HG03045 (cell line): Measurements from ENCODE around the gene CPAMD8.

Source experiments
- ATAC-seq: cut with Tn5 transposase; IDR thresholded peaks from one replicate; pipeline ENCODE4 v1.9.1; 2021; ENCODE audit warnings: mild to moderate bottlenecking, moderate library complexity; ENCODE audit not compliant: unreplicated experiment

Gene CPAMD8

DNA sequence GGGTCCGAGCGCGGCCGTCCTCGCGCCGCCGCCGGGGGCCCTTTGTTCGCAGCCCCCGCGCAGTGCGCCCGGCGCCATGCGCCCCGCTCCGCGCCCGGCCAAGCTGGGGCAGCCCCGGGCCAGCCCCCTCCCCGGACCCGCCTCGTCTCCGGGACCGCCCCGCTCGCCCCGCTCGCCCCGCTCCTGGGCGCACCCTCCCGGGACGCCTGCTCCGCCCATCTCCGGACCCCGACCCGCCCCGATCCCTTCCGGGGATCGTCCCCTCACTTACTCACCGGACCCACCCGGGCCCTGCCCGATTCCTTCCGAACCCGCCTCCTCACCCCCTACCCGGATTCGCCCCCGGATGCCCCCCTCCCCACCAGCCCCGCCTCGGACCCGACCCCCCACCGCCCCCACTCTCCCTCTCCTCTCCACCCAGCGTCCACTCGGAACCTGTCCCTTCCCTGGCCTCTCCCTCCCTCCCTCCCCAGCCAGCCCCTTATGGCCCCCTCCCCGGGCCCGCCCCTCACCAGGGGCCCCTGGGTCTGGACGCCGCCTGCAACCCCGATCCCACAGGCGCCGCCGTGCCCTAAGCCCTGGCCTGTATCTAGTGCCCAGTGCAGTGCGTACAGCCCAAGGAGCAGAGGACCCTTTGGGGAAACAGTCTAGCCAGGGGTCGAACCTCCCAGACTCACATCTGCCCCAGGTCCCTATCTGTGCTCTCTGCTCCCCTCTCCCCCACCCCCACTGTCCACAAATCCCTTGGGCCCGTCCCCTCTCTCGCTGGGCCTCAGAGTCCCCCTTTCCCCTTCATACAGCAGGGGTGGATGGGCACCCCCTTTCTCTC lies at the start of gene CPAMD8:
CPAMD8 (minus strand) TSS at position 105 of the 829 bp plus-strand sequence. CDS start 168 bp downstream, outside the sequence.
- ATAC-seq: no peak

DNA sequence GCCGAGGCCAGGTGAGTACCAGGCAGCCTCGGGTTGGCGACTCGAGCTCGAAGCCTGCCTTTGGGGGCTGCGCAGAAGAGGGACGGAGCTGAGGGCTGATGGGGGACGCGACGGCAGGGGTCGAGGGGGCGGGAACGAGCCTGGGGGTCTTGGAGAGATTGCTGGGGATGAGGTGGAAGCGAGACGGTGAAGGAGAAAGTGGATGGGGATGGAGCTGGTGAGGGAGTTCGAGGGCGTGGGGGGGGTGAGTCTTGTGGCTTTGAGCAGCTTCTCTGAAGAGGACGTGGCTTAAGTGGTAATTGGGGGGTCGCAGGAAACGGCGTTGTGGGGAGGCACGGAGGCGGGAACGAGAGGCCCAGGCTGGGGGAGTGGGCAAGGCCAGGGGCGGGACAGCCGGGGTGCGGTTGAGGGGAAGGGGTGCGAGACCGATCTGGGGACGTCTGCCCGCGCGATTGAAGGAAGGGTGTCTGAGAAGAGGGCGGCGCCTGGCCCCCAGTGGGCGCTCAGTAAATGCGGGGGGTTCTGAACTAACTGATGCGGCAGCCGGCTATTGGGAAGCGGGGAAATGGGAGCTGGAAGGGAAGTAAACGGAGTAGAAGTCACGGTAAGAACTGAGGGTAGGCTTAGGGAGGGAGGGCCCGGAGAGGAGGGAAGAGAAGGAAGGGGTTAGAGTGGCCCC lies 49.4 kb upstream of the CPAMD8 start:
- no peak for ATAC-seq

DNA sequence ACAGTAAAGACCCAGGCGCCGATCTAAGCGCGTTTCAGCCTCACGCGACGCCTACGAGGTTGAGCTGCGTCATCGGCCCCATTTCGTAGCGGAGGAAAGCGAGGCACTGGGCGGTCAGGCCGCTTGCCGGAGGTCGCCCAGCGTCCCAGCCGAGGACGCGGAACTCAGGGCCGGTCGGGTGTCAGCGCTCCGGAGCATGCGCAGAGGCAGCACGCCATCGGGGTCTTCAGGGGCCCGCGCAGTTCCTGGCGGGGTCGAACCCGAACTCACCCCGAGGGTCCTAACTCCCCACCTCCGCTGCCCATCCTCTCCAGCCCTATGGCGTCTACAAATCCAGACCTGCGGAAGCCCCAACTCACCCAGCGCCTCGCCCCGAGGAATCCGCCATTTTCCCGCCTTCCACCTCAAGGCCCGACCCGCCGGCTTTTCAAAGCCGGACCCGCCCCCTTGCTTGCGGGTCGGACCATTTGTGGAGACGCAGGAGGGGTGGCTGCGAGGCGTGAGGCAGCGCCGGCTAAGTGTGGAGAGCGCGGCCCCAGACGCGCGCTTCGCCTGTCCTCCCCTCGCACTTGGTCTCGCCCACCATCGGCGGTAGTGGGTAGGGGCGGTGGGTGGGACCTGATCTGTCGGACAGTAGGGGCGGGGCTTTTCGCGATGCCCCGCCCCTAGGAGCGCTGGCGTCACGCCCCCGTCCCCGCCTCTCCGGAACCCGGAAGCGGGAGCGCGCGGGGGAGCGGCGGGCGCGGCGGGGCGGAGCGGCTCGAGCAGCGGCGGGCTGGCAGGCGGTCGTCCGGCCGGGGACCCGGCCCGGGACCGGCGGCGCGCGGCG lies 48.6 kb upstream of the CPAMD8 start, which contains the start of the genes HAUS8 and MYO9B:
HAUS8 (minus strand) TSS at position 418 of the 829 bp plus-strand sequence; CDS start at position 388, 30 bp downstream.
MYO9B (plus strand) TSS at position 743 of the 829 bp plus-strand sequence. CDS start 25,941 bp downstream, outside the sequence.
- ATAC-seq: peak; percentile 83

DNA sequence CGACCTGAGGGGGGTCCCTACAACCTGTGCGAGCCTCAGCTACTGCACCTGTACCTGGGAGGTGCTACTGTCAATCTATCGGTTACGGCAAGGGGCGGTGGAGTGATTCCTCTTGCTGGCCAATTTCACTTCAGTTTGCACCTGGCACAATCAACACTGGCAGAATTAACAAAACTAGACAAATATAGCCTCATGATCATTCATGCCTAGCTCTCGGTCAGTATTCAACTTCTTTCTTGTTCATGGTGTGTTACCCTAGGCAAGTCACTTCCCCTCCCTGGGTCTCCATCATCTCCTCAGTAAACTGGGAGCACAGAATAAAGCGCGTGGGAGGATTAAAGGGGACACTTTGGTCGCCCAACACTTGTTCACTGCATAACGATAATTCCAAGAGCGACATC lies 48.0 kb upstream of the CPAMD8 start:
- ATAC-seq: no peak

DNA sequence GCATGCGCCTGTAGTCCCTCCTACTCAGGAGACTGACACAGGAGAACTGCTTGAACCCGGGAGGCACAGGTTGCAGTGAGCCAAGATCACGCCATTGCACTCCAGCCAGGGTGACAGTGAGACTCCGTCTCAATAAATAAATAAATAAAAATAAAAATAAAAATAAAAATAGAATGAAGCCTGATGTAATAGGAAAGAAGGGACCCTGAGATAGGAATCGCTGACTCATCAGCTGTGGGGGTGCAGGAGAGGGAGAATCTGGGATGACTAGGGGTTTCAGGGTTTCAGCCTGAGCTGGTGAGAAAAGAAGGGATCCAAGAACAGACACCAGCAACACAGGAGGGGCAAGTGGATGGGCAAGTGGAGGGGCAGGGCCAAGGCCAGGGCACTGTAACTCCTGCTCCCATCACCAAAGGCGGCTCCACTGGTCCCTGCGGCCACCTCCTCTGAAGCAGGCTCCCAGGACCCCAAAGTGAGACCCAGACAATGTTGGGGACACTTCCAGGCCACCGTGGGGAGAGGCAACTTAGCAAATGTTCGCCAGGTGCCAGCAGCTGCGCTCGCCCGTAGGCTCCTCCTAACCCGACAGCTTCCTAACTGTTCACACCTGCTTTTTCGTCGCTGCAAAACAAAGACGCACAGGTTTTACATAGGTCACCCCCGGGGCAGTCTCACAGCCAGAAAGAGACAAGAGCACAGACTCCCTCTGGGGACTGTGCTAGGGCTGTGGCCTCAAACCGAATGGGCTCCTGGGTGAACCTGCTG lies 47.4 kb upstream of the CPAMD8 start:
- no peak for ATAC-seq

DNA sequence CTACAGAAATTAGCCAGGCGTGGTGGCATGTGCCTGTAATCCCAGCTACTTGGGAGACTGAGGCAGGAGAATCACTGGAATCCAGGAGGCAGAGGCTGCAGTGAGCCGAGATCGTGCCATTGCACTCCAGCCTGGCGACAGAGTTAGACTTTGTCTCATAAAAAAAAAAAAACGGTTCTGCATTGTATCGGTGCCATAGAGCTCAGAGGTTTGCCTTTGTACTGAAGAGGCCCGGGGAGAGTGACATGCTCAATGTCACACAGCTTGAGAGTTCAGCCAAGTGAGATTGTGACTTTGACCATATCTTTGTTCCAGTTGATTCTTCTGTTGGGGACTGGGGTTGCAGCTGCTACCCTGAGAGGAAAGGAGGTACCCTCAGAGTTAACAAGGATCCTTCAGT lies 44.3 kb upstream of the CPAMD8 start:
- no peak for ATAC-seq

DNA sequence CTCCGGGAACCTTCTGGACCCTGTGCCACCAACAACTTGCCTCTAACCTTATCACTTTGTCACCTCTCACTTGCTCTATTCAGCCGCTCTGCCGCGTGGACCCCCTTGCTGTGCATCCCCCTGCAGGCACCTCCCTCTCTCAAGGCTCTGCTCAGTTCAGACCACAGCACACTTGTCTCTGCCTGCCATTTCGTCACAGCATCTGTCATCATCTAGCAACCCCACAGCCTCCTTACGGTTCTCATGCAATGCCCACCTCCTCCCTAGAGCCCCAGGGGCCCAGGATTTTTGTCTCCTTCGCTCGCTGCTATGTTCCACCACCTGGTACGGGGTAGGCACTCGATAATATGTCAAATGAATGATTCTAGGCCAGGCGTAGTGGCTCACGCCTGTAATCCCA lies 43.8 kb upstream of the CPAMD8 start:
- ATAC-seq: no peak

DNA sequence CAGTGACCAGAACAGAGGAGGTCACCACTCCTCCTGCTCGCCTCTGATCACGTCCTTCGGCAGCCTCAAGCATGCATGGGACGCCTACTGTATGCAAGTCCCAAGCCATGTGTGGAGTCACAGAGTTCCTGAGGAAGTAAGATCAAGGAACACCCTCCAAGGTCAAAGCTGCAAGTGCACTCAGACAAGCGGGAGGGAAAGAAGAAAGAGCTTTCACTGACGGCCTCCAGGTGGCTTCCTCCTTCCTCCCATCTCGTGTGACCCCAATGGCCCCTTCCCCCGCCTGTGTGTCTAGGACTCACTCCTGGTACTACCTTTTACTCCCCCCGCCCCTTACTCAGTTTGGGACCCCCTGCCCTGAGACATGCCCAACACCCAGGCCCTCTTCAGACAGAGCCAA lies 42.6 kb upstream of the CPAMD8 start:
- ATAC-seq: no peak

DNA sequence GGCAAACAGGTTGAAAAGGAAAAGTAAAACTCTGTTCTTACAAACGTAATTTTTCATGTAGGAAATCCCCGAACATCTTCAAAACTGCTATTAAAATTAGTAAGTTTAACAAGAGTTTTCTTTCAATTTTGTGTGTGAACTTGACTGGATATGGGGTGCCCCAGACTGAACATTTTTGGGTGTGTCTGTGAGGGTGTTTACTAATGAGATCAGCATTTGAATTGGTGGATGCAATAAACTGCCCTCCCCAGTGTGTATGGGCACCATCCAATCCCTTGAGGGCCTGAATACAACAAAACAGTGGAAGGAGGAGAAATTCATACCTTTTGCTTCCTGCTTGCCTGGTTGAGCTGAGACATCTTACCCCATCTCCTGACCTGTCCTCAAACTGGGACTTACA lies 36.8 kb upstream of the CPAMD8 start:
- ATAC-seq: no peak

DNA sequence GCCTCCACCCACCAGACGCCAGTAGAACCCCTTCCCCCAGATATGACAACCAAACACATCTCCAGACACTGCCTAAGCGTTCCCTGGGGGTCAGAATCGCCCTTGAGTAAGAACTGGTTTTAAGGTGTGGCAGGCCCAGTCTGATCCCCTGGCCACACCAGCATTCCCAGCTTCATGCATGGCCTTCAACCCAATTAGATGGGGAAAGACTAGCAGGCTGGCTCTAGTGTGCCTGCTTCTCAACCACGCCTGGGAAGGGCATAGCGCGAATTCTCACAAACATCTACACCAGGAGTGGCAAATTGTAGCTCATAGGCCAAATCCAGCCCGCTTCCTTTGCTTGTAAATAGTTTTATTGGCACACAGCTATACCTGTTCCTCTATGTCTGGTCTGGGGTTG lies 35.1 kb upstream of the CPAMD8 start:
- ATAC-seq: no peak

DNA sequence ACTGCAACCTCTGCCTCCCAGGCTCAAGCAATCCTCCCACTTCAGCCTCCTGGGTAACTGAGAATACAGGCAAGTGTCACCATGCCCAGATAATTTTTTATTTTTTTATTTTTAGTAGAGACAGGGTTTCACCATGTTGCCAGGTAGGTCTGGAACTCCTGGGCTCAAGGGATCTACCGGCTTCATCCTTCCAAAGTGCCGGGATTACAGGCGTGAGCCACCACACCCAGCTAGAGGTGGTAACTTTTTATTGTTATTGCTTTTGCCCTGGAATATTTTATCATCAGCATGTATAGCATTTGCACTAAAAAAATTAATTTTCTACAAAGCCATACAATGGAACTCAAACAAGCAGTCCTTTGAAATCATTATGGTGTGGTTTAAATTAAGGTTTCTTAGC lies 34.6 kb upstream of the CPAMD8 start:
- no peak for ATAC-seq

DNA sequence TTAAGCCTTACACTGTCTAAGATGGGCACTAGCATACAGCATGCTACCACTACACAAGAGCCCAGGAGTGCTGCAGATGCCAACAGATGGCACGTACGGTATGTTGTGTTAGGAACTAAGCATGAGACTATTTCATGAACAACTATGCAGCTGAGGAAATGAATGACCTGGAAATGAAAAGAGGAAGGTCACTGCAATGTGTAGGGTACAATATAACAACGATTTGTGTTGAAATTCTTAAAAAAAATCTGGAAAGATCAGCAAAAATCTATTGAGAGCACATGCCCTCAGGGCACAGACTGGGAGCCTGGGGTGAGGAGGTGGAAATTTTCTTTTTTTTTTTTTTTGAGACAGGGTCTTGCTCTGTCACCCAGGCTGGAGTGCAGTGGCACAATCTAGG lies 34.2 kb upstream of the CPAMD8 start:
- ATAC-seq: no peak

DNA sequence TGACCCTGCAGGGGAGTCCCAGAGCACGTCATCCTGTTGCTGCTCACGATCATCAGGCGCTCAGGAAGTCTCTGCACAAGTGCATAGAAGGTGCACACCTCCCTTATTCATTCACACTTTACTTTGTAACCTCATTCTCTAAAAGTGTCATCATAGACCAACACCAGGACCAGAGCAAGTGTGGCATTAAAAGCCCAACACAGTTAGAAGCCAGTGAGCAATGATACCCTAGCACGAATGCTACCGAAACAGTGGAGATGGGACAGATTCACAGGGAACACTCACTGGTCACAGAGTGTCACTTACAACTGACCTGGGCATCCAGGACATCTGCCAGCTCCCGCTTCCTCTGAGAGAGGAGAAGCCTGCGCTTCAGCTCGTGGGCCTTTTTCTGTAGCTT lies 31.6 kb upstream of the CPAMD8 start:
- no peak for ATAC-seq

DNA sequence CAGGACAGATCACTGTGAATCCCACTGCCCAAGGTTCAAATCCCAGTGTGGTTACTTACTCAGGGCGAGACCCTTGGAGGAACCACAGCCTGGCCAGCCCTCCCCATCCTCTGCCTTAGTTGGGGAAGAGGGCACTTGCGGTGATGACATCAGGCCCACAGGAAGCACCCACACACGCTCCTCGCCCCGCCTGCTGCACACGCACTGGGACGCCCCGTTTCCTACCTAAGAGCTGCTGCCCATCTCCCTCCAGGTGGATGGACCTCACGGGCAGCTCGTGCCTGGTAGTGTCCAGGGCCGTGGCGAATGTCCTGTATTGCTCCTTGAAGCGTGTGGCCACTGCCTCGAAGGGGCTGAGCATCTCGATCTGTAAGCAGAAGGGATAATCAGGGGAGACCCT lies 29.0 kb upstream of the CPAMD8 start:
- ATAC-seq: no peak

DNA sequence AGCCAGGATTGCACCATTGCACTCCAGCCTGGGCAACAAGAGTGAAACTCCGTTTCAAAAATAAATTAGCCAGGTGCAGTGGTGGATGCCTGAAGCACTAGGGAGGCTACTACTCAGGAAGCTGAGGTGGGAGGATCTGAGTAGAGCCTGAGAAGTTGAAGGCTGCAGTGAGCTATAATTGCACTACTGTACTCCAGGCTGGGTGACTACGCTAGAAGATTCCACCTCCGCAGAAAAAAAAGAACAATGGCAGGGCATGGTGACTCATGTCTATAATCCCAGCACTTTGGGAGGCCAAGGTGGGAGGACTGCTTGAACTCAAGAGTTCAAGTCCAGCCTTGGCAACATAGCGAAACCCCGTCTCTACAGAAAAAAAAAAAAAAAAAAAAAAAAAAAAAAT lies 28.1 kb upstream of the CPAMD8 start:
- ATAC-seq: no peak

DNA sequence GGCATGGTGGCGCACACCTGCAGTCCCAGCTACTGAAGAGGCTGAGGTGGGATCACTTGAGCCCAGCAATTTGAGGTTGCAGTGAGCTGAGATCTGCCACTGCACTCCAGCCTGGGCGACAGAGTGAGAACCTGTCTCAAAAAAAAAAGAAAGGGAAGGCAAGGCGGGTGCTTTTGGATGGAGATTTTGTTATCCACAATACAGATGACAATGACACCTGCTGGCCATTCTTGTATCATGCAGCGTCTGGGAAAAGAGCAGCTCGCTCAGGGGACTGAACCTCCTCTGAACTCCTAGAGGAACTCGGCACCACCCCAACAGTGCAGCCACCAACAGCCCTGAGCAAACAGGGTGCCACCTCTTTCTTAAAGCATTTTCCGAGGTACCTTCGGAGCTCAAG lies 25.8 kb upstream of the CPAMD8 start:
- no peak for ATAC-seq

DNA sequence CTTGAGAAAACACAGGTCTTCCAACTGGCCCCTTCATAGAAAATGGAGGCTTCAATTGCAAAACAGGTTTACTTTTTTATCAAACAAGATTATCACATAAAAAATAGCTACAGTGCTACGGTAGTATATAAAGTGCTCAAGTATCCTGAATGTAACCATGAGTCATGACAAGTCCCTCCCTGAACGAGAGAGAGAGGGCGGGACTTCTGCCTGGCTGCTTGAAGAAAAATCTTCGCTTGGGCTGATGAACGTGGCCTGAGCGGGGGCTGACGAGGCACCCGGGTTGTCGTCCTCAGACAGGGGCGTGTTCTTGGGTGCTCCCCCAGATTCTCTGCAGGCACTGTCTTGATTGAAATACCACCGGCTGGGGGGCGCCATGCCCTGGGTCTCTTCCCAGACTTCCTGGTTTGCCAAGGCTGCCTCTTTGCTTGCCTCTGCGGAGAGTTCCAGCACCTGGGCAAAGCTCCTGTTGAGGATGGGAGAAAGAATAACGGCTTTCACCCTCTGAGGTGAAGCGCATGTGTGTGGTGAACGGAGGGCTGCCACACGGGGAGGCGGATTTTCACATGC lies 23.2 kb upstream of the CPAMD8 start:
- no peak for ATAC-seq

DNA sequence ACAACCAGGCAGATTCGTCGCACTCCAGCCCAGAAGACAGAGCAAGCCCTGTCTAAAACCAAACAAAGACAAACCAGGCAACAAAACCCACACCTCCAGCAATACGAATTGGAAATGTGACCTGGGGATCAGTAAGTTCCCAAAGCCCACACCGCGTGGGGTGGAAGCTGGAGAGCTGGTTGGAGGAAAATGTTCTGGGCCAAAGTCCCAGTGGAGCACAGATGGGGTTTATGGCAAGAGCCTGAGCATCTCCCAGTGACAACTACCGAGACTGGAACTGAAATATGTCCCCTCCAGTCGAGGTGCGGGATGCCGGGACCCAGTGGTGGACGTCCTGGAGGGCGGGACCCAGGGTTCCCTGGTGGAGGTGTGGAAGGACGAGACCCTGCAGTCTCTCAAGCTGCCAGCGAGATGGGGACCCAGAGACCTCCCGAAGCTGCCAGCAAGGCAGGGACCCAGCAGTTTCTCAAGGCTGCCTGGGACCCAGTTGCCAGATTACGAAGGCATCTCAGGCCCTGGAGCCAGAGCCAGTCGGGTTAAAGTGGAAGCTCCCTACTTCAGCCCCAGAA lies 22.4 kb upstream of the CPAMD8 start:
- ATAC-seq: no peak

DNA sequence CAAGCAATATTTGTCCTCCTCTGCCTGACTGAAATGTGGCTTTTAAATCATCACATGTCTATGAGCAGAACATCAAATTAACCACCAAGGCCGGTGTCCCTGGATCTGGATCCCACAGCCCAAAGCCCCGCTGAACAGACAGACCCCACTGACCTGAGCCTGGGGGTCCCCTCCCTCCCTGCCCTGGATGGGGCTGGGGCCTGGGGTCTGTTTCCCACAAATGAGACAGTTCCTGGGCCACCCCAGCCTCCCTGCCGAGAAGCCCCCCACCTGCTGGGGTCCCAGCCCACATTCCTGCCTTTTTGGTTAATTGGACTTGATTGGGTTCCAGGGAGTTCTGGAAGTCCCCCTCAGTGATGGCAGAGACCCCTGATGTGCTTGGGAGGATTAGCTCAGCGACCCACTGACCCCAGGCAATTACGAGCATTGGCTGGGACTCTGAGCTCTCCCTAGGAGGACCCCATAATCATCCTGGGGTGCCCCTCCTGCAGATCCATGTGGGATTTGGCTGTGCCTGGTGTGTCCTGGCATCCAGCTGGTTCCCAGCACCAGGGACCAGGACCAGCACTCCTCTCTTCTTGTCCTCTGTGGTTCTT lies 19.4 kb upstream of the CPAMD8 start:
- no peak for ATAC-seq

DNA sequence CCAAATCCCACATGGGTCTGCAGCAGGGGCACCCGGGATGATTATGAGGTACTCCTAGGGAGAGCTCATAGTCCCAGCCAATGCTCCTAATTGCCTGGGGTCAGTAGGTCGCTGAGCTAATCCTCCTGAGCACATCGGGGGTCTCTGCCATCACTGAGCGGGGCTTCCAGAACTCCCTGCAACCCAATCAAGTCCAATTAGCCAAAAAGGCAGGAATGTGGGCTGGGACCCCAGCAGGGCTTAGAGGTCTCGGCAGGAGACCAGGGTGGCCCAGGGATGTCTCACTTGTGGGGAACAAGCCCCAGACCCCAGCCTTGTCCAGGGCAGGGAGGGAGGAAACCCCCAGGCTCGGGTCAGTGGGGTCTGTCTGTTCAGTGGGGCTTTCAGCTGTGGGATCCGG lies 17.1 kb upstream of the CPAMD8 start:
- ATAC-seq: no peak
